NCI-H2029 treated with DMSO at 0.1 percent for 48 hours (cell line): ENCODE results near the gene MACROD2.

Experiments
- DNase-seq: peaks from one replicate; lab custom pipeline; 2025; lab: John Stamatoyannopoulos, UW

Gene MACROD2

DNA sequence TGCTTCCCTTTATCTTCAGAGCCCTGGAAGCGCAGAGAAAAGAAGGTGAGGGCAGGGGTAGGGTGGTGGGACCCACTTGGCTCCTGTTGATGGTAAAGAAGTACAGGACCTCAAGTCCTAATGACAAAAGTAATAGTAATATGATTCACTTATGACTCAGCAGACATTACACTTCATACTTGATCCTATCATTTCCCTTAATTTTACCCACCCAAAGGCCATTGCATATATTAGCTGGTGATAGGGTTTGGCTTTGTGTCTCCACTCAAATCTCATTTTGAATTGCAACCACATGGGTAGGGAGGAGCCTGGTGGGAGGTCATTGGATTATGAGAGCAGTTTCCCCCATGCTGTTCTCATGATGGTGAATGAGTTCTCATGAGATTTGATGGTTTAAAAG lies 1697.3 kb downstream of the MACROD2 start:
- no peak for DNase-seq

DNA sequence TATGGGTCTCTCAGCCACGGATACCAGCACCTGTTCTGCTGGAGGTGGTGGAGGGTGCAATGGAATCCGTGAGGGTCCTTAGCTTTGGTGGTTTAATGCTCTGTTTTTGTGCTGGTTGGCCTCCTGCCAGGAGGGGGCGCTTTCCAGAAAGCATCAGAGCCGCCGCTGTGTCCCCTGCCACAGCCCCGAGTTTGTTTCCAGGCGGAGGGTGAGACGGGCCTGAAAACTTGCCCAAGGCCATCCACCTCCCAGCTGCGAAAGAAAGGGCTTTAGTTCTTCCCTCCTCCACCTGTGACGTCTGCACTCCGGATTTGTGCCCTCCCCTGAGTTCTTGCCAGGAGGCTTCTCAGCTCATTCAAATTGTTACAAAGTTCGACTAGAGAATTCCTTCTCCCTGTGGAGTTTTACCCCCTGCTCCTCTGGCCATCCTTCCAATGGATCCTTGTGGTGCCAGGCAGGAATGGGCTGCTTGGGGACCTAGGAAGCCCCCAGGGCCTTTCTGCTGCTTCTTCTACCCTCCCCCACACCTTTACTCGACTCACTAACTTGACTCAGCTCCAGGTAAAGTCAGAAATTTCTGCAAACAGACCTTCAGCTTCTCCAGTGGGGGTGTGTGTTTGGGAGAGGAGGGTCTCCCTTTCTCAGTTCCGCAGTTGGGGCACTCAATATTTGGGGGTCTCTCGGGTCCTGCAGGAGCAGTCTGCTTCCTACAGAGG lies 1704.3 kb downstream of the MACROD2 start:
- no peak for DNase-seq

DNA sequence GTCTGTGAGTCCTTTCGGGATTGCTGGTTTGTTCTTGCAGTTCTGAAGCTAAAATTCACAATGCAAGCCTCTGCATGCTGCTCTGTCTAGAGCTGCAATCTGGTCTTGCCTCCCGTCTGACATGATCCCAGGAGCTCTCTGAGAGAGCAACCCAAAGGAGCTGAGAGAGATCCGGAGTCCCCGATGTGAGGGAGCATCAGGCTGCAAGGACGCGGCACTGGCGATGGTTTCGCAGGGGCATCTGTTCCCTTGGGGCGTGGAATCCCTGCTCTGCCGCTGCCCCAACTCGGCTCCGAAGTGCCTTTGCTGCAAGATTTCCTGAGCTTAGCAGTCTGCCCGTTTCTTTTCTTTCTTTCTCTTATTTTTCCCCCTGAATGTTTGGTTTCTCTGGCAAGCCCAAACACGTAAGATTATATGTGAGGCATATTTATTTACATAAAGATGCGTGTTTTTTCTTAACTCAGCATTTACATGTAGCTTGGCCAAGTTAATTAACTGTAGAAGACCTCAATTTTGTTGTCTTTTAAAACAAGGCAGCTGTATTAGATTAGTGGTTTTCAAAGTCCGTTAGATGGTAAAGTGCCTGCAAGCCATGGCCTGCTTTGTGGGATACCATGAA lies 1704.9 kb downstream of the MACROD2 start:
- DNase-seq = no peak

DNA sequence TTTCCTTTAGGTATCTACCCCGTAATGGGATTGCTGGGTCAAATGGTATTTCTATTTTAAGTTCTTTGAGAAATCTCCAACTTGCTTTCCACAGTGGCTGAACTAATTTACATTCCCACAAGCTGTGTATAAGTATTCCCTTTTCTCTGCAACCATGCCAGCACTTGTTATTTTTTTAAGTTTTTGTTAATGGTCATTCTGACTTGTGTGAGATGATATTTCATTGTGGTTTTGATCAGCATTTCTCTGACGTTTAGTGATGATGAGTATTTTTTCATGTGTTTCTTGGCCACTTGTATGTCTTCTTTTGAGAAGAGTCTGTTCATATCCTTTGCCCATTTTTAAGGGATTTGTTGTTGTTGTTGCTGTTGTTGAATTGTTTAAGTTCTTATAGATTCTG lies 1706.8 kb downstream of the MACROD2 start:
- no peak for DNase-seq

DNA sequence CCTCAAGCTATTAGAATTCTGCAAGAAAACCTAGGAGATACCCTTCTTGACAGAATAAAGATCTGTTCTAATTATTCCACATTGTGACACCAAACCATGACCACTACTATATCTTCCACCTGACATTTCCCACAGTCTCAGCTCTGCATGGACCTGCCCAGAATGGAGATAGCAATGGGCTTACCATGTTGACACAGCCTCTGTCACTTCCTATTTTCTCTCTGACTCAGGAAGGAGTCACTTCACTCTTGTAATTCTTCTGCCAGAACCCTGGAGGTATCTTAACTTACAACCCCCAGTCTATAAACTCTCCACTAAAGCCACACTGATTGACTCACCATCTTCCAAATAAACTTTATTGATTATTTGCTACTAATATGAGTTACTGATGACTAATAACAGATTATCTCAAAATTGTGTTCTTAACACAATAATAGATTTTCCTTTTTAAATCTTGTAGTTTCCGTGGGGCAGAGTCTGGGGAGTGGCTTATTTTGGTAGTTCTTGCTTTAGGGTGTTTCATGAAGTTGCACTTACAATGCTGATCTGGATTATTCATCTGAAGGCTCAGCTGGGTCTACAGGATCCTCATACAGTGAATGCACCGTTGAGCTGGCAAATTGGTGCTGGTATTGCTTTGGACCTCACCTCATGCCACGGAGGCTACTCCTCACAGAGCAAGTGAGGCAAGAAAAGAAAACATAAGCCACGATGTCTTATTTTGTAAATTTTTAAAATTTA lies 1708.0 kb downstream of the MACROD2 start:
- DNase-seq = no peak

DNA sequence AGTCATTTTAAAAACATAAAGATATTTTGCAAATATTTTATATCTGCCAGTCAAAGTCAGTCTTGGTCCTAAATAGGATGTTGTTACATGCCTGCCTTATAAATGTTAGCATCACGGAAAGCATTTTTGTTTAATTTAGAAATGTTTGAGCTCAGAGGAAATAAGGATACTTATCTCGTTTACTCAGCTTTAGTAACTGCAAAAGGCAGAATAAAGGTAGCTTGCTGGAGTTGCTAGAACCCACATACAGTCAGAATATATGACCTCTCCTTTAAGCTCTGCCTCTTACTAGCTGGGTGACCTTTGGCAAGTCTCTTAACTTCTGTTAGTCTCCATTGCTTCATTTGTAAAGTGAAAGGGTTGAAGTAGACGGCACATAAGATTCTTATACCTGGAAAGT lies 1710.7 kb downstream of the MACROD2 start:
- no peak for DNase-seq

DNA sequence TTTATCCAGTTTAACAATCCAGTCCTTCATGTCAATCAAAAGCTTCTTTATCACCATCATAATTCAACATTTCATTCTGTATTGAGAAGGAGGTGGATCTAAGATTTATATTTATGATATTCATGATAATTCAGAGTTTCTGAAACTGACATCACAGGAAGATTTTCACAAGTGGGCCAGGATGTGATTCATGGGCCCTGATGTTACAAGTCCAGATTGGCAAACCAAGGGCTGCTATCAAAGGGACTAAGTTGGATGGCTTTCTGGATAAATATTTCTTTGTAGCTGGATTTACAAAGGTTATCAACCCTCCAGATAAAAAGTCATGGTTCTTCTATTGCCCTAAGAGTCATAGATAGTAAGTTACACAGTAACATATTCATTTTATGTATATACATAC lies 1711.4 kb downstream of the MACROD2 start:
- no peak for DNase-seq

DNA sequence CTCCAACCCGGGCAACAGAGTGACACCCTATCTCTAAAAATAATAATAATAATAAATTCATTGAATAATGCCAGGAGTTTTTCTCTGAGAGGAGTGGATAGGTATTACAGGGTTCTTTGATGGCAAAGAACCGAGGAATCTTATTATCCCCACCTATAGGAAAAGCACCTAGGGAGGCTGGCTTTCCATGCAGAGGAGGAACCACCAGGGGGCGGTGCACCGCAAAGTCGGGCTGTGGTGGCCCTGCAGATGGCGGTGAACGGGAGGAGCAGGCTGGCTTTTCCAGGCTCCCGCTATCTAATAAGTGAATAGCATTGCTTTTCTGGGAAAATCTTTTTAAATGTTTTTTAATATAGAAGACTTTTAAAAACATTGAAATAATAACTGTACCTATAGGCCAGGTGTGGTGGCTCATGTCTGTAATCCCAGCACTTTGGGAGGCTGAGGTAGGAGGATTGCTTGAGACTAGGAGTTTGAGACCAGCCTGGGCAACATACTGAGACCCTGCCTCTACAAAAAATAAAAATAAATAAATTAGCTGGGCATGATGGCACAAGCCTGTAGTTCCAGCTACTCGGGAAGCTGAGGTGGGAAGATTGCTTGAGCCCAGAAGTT lies 1713.8 kb downstream of the MACROD2 start:
- peak; percentile 5 for DNase-seq

DNA sequence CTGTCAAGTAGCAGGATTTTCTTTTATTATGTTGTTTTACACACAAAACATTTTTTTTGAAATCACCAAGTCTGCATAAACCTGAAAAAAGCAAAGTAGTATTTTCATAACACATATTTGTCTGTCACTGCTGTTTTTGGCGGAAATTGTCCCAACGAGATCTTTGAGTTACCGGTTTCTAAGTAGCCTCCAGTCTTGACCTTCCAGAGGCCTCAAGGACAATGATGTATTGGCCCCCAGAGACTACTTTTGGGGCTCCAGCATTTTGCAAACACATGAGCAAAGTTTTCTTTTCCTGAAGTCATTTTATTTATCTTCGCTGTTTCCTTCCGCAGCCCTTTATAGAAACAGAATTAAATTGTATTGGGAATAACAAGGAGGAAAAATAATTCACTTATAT lies 1715.3 kb downstream of the MACROD2 start:
- no peak for DNase-seq

DNA sequence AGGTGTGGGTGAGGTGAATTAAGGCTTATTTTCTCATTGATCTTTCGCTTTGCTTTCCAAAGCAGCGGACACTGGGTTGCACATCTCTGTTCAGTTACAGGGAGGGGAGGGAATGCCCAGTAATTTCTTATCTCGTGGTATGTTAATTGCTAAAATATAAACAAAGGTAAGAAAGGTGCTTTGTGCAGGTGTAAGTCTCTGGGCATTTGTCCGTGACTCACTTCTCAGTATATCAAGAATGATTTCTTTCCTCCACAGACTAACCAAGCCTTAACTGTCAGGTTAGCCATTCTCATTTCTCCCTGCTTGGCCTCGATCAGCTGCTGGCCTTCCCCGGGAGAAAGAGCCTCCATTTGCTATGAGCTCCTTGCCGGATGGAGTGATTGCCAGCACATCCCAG lies 1715.9 kb downstream of the MACROD2 start:
- no peak for DNase-seq

DNA sequence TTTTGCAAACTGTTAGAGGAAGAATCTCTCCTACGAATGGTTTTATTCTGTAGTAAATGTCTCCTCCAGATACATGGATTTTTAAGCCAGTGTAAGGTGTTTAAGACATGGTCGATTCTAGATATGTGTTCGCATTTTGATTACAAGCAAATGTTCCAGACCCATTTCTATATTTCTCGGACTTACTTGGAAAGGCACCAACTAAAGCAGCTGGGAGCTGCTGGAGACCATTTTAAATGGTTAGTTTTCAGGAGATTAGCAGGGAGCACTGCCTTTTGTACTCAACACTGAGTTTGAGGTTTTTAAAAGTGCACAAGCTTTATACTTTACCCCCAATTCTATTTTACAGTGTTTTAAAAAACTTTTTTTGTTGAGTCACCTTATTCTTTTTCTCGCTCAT lies 1720.9 kb downstream of the MACROD2 start:
- DNase-seq = no peak

DNA sequence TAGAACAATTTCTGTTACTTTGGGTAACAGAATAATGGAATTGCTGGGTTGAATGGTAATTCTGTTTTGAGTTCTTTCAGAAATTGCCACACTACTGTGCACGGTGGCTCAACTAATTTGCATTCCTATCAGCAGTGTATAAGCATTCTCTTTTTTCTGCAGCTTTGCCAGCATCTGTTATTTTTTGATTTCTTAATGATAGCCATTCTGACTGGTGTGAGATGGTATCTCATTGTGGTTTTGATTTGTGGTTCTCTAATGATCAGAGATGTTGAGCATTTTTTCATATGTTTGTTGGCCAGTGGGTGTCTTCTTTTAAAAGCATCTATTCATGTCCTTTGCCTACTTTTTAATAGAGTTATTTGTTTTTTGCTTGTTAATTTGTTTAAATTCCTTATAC lies 1731.1 kb downstream of the MACROD2 start:
- no peak for DNase-seq

DNA sequence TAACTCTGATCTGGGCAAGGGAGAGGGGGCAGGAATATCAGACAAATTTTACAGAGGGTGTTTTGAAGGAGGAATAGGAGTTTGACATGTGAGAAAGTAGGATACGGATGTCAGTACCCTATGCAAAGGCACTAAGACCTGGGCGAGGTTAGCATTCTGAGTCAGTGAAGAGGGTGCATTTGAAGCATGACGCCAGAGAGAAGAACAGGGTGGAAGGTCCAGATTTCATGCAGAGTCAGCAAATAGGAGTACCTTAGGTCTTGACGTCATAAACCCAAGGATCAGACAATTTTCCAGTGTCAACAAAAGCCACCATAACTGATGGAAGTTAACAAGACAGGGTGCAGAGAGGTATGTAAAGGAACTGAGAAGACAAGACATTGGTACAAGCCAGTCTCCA lies 1738.7 kb downstream of the MACROD2 start:
- DNase-seq = no peak

DNA sequence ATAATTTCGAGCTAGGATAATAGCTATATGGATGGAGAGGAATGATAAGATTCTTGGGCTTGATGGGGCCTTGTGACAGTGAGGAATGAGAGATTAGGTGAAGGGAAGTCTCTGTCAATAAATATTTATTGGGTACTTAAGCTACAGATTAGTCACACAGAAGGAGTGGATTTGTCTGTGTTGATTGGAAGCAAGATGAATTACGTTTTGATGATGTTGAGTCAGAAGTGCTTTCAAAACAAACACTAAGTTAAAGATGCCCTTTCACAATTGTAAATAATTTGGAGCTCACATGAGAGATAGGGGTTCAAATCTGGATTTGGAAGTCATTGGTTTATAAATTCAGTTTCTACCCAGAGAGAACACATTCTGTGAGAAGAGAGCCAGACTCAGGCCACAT lies 1743.7 kb downstream of the MACROD2 start:
- no peak for DNase-seq

DNA sequence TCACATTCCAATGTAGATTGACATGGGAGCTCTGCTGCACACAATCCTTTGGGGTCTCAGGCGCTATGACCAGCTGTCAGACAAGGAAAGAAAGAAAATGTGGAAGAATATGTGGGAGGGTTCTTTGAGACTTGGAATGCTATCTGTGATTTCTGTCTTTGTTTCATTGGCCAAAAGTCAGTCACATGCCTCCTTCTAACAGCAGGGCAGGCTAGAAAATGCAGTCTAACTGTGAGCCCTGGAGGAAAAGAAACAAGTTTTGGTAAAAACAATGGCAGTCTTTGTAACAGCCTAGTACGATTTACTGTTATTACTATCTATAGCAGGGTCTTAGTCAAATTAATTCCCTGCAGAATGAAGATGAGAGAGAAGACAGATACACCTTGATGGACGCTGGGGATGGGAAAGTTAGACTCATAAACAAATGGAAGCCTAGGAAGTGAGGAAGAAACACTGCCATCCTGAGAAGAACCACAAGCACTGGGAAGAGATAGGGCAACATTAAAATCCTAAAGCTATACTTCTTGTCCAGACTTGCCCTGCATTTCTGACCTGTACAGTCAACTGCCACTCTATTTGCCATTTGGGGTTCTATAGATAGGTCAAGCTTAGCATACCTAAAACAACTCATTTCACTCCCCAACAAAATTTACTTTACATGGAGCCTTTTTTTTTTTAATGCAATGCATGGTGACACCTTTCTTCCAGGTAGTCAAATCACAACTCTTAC lies 1744.9 kb downstream of the MACROD2 start:
- DNase-seq = no peak

DNA sequence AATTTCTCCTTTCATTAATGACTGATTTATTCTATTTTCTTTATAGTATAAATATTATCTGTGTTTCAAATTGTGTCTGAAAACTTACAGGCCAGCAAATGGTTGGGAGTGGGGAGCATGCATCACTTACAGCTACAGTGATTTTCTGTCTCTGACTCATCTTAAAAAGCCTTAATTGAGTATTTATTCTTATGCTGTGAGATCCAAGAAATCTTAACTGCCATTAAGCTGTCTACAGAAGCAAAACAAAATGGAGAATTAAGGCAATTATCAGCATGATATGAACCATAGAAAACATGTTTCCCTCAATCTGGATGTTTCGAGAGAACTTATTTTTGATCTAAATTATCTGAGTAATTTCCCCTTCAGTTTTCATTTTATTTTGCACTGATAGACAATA lies 1746.8 kb downstream of the MACROD2 start:
- no peak for DNase-seq

DNA sequence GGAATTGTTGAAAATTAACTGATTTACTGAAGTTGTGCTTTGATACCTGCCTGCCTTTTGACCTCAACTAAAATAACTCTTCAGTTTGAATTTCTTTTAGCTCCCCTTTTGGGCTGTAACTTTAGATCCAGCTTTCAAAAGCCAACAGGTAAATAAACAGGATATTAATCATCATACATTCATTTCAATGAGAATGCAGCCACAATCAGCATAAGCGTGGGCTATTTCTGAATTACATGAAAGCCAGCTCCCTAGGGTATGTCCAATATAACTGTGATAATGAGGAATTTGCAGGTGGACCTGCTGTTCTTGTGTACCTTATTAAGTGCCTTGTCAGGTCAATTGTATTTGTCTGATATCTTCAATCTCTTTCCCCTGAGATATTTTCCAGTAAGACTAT lies 1747.3 kb downstream of the MACROD2 start:
- no peak for DNase-seq

DNA sequence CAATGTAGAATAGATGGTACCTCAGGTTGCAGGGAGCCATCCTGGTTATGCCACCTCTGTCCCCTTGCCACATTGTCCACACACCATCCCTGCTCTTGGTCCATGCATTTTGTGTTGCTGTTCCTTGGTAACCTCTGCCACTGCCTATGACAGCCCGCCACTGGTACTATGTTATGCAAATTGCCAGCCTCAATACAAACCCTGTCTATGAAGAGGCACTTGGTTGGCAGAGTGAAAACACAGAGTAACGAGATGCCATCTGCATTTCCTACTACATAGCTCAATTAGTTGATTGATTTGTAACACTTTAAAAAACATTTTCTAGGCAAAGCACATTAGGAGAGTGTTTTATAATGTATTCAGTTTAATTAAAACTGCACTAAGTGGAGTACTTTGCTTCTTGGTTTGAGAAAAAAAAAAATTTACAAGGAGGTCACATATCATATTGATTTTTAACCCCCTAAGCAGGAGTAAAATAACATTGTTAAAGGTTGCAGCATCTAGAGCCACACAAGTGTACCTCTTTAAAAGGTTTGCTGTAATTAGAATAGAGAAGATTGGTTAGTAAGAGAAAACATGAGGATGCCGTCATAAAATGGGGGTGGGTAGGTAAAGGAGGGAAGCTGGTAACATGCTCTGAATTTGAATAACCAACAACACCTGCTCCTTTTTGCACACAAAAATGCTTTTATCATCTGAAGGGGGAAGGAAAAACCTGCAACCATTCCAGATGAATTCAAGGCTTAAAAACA lies 1760.9 kb downstream of the MACROD2 start:
- DNase-seq = peak; percentile 12

DNA sequence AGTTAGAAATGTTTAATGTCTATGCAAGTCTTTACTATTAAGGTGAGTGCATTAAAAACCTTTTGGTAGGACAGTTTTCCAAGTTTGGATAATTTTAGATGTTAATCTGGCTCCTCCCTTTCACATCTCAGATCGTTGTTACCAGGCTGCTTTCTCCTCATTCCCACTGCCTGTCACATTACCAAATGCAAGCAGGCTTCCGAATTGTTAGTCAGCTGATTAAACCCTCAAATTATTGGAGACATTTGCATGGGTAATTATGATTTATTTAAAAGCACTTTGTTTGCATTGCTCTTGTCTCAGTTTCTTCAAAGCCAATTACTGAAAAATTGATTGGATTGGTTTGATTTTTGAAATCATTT lies 1761.4 kb downstream of the MACROD2 start:
- DNase-seq = no peak

DNA sequence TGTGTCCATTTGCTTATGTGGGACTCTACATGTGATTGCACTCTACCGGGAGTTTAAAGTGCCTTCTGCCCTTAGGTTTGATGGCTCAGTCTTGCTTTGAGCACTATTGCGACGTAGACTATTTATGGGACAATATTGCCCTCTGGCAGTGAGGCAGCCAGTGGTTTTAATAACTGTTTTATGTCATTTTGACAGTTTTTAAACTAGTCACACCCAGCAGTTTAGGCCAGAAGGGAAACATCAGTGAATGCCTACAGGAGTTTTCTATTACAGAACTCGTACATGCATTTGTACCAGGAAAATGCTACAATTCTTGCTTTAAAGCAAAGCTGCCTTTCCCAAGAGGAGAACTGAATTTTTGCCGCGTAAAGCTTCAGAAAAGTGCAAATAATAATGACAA lies 1764.3 kb downstream of the MACROD2 start:
- DNase-seq = no peak

DNA sequence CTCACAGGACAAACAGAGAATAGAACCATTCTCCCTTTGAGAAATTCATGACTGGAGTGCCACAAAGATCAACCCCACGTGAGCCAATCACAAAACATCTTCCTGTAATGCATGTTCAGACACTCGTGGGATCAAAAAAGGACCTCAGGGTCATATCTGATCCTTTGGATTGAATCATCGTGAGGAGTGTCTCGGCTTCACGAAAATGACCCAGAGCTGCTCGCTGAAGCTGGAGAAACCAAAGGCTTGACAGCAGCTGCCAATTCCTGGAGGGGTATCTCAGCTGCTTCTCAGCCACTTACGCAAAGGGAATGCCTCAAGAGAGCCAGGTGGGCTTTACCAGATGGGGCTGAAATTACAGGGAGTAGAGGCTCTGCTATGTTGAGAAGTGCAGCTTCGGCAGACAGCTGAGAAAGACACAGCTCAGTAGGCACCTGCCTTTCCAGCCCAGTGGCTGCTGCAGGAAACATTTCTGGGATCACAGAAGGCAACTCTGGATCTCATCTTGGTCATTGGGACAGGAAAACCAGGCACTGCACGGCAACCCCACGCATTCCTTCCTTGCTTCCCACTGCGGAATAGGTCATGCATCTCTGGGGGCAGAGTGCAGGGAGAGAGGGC lies 1764.8 kb downstream of the MACROD2 start:
- DNase-seq = no peak
